ENCODE results near the gene CXCL16.
"Not testable (repeated sequence)": the region's sequence is repeated elsewhere in the genome, so short reads cannot be mapped to it uniquely, and the experiment has no call there.

The CXCL16 gene

GRCh38 chr17:4699401-4700056 is 40.2 kb downstream of the CXCL16 start:
- not testable (repeated sequence) for DNase-seq (ENCODE audit: extremely low read depth in 1 of 2, low read depth in 1 of 2)

GRCh38 chr17:4696437-4696805 is 43.3 kb downstream of the CXCL16 start:
- DNase-seq (ENCODE audit: extremely low read depth in 1 of 2, low read depth in 1 of 2): no peak

DNA sequence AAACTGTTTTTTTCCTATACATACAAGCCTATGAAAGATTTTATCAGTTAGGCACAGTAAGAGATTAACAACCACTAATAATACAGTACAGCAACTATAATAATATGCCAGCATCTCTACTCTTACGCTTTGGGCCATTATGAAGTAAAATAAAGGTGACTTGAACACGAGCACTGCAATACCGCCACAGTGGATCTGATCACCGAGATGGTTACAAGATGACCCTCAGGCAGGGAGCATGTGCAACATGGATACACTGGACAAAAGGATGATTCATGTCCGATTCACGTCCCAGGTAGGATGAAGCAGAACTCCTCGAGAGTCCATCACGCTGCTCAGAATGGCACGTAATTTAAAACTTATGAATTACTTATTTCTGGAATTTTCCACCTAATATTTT is 46.3 kb downstream of the CXCL16 start:
- DNase-seq (ENCODE audit: extremely low read depth in 1 of 2, low read depth in 1 of 2): no peak

- DNase-seq (ENCODE audit: extremely low read depth in 1 of 2, low read depth in 1 of 2): no peak
Measured at GRCh38 chr17:4691686-4692085, 48.0 kb downstream of the CXCL16 start.

GRCh38 chr17:4690745-4691144 is 49.0 kb downstream of the CXCL16 start:
- DNase-seq (ENCODE audit: extremely low read depth in 1 of 2, low read depth in 1 of 2): no peak

GRCh38 chr17:4689872-4690271 is 49.9 kb downstream of the CXCL16 start:
- DNase-seq (ENCODE audit: extremely low read depth in 1 of 2, low read depth in 1 of 2): not testable (repeated sequence)

DNA sequence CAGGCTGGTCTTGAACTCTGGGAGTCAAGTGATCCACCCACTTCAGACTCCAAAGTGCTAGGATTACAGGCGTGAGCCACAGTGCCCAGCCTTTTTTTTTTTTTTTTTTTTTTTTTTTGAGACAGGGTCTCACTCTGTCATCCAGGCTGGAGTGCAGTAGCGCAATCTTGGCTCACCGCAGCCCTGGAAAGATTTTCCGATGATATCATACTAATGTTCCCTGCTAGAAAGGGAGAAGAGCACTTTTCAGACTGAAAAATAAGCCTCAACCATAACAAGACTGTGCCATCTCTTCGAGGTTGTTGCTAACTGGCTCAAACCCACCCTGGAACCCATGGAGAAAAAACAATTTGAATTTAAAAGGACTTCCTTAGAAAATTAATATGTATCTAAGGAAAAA is 56.0 kb downstream of the CXCL16 start:
- DNase-seq (ENCODE audit: extremely low read depth in 1 of 2, low read depth in 1 of 2): not testable (repeated sequence)
